Activated T-cell treated with anti-CD3 and anti-CD28 coated beads, Interleukin-2, amount 50 U/mL, for 4 hours (primary cell): ENCODE data around the gene FUBP3. TPM values are rescaled to one million over a fixed set of nuclear protein-coding genes. Genes with fewer than 3 reads are reported as not detected.

ENCODE experiments used
- ATAC-seq, 2 donors: fragments of 200-7000 bp; cut with Tn5 transposase; one replicate each; pipeline ENCODE4 v1.10.0; 2021
- DNase-seq: peaks from one replicate; pipeline ENCODE4 v3.0.0-alpha.2; 2020
- H3K27me3 Mint-ChIP-seq: one replicate; pipeline ENCODE4 v1.8.0; 2021; ENCODE audit warnings: low read depth, mixed read lengths
- H3K36me3 Mint-ChIP-seq: one replicate; pipeline ENCODE4 v1.8.0; 2022; ENCODE audit warnings: mixed read lengths; ENCODE audit not compliant: insufficient read depth
- H3K4me1 Mint-ChIP-seq: one replicate; pipeline ENCODE4 v1.8.0; 2021; ENCODE audit warnings: low read depth, mixed read lengths
- H3K4me3 Mint-ChIP-seq: one replicate; pipeline ENCODE4 v1.8.0; 2021; ENCODE audit warnings: mild to moderate bottlenecking, moderate library complexity, mixed read lengths
- H3K9me3 Mint-ChIP-seq: one replicate; pipeline ENCODE4 v1.8.0; 2021; ENCODE audit warnings: mixed read lengths
- total RNA-seq, 3 donors: library from RNA; stranded (reverse); gene quantifications; one replicate each; pipeline ENCODE4 v1.2.1, GENCODE V29; 2021

The FUBP3 gene
- total RNA-seq, 3 donors from 2014 or later, result 50.5 to 54.4 (median 53.4) TPM

GRCh38 chr9:130630506-130631330 lies 51.3 kb downstream of the FUBP3 start:
- ATAC-seq (no peak), DNase-seq (no peak)
- Mint-ChIP-seq H3K4me1 (no peaks in the 10 kb centered on the region), H3K36me3 (peaks cover 42% of the 10 kb centered on the region), H3K27me3 (no peaks in the 10 kb centered on the region), H3K9me3 (no peaks in the 10 kb centered on the region), H3K4me3 (no peak overlapping the region)

GRCh38 chr9:130631331-130632080 lies 52.1 kb downstream of the FUBP3 start:
- Mint-ChIP-seq H3K4me1 (no peaks in the 10 kb centered on the region), H3K36me3 (peaks cover 38% of the 10 kb centered on the region), H3K9me3 (no peaks in the 10 kb centered on the region), H3K27me3 (no peaks in the 10 kb centered on the region), H3K4me3 (no peak overlapping the region)
- ATAC-seq (no peak), DNase-seq (no peak)

DNA sequence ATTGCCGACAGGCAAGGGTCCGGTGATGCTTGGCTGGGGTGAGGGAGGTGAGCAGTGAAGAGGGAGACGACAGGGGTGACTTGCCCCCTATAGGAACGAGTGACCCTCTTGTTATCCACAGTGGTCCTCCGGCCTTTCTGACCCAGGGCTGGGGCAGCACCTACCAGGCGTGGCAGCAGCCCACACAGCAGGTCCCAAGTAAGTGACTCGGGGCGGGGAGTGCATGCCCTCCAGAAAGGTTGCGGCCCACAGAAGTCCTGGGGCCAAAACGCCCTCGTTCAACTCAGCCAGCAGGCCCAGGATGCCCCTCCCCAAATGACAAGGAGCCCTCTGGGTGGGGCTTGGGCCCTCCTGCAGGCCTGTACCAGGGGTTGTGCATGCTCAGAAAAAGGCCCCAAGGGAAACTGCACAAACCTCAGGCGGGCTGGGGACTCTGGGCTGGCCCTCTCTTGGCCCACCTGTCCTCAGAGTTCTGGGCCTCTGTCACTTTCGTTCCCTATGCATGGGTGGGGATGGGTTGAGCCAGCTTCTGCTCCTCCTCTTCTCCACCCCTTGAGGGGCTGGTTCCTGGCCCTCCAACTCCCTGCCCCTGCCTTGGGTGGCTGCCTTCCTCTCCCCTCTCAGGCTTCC lies 52.8 kb downstream of the FUBP3 start:
- peaks cover 40% of the 10 kb centered on the region for H3K36me3 Mint-ChIP-seq
- DNase-seq, result no peak
- no peaks in the 10 kb centered on the region for H3K27me3 Mint-ChIP-seq
- H3K9me3 Mint-ChIP-seq, result no peaks in the 10 kb centered on the region
- no peaks in the 10 kb centered on the region for H3K4me1 Mint-ChIP-seq
- H3K4me3 Mint-ChIP-seq, result no peak overlapping the region
- no peak for ATAC-seq

DNA sequence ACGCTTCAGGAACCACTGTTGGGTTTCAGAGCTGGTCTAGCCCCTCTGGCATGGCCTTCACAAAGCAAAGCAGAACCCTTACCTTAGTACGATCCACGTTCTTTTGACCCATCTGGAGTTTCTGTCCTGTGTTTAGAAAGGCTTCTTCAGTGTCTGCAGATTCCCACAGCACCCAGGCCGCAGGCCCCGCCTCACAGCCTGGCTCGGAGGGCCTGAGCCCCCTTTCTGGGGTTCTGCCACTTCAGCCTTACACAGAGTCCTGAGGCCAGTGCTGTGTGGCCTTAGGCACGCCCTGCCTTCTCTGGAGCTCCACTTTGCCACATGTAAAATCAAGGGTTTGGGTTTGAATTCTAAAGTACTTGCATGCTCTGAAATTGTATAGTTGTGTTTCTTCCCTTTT lies 53.5 kb downstream of the FUBP3 start:
- Mint-ChIP-seq H3K9me3 (no peaks in the 10 kb centered on the region), H3K36me3 (peaks cover 39% of the 10 kb centered on the region), H3K27me3 (no peaks in the 10 kb centered on the region), H3K4me1 (no peaks in the 10 kb centered on the region), H3K4me3 (no peak overlapping the region)
- no peak for ATAC-seq
- no peak for DNase-seq

DNA sequence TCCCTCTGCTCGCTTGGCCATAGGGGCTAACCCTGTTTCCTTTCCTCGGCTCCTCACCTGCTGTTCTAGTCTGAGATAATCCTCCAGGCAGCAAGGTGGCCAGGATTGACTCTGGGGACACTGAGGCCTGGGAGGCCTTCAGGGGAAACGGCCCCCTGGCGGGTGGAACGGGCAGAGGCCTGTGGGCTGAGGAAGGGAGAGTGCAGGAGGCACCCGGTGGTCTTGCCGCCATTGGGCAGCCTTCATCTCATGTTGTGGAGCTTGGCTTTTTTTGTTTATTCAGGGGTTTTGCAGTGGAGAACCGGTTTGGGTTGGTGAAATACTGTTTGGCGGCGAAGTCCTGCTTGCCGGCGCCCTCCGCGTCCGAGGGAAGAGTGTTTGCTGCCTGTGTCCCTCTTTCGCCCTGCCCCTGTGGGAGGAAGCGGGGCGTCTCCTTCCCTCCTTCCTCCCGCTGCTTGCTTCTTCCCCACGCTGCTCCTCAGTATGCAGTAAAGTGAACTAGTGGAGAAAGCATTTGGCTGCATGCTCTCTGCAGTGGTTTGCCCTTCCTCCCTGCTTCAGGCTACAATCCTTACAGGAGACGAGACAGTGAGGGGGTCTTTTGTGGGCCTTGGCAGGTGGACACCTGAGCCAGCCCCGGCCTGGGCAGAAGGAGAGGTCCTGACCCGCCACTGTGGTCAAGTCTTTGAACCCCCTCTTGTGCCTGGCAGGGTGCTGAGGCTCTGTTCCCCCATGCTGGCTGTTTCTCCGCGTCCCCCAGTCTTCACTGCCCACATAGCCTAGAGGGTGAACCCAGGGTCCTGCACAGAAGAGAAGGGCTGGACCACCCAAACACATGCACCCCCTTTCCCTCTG lies 54.2 kb downstream of the FUBP3 start:
- Mint-ChIP-seq H3K4me1 (no peaks in the 10 kb centered on the region), H3K9me3 (no peaks in the 10 kb centered on the region), H3K36me3 (peaks cover 41% of the 10 kb centered on the region), H3K4me3 (no peak overlapping the region), H3K27me3 (no peaks in the 10 kb centered on the region)
- no peak for DNase-seq
- ATAC-seq, result no peak

DNA sequence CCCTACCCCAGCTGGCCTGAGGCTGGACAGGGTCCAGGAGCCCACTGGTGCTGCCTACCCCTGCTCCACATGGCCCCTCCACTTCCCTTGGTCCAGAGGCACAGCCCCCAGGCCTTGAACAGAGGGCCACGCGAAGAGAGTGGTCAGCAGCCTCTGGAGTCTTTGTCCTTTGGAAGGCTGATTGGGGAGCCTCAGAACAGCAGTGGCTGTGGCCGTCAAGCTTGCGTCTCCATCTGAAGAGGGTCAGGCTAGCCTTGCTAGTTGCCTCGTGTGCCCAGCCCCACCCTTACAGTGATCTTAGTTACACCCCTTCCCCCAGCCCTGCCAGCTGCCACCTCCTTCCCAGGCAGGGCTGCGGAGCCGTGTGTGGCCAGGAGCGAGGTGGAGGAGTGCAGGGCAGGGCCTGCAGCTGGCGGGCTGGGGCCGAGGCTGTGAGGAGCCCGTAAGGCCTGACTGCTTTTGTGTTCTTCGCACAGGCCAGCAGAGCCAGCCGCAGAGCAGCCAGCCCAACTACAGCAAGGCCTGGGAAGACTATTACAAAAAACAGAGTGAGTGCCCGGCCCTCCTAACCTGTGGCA lies 54.9 kb downstream of the FUBP3 start:
- Mint-ChIP-seq H3K36me3 (peaks cover 47% of the 10 kb centered on the region), H3K27me3 (no peaks in the 10 kb centered on the region), H3K4me3 (no peak overlapping the region), H3K9me3 (no peaks in the 10 kb centered on the region), H3K4me1 (no peaks in the 10 kb centered on the region)
- DNase-seq, result no peak
- ATAC-seq, result no peak

GRCh38 chr9:130634801-130635200 lies 55.4 kb downstream of the FUBP3 start:
- ATAC-seq (no peak), DNase-seq (no peak)
- H3K4me1 Mint-ChIP-seq, result no peaks in the 10 kb centered on the region
- H3K27me3 Mint-ChIP-seq, result no peaks in the 10 kb centered on the region
- H3K36me3 Mint-ChIP-seq, result peaks cover 49% of the 10 kb centered on the region
- H3K9me3 Mint-ChIP-seq, result no peaks in the 10 kb centered on the region
- no peak overlapping the region for H3K4me3 Mint-ChIP-seq

DNA sequence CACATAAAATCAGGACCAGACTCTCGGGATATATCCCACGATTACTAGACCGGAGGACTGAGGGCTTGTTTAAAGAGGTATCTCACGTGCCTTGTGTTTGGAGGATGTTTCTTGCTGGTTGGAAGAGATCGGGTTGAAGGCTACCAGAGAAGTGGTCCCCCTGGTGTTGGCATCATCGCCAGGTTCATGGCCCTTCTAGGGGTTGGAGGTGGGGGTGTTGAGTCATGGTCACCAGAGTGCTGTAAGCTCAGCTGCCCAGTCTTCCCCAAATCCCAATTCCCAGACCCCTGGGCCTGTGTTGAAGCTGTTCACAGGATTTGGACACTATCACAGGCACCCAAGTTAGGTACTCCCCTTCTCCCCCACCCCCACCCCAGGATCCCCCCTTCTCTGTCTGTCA lies 55.9 kb downstream of the FUBP3 start:
- H3K36me3 Mint-ChIP-seq, result peaks cover 46% of the 10 kb centered on the region
- H3K9me3 Mint-ChIP-seq, result no peaks in the 10 kb centered on the region
- no peak for DNase-seq
- H3K27me3 Mint-ChIP-seq, result no peaks in the 10 kb centered on the region
- H3K4me1 Mint-ChIP-seq, result no peaks in the 10 kb centered on the region
- no peak overlapping the region for H3K4me3 Mint-ChIP-seq
- no peak for ATAC-seq

DNA sequence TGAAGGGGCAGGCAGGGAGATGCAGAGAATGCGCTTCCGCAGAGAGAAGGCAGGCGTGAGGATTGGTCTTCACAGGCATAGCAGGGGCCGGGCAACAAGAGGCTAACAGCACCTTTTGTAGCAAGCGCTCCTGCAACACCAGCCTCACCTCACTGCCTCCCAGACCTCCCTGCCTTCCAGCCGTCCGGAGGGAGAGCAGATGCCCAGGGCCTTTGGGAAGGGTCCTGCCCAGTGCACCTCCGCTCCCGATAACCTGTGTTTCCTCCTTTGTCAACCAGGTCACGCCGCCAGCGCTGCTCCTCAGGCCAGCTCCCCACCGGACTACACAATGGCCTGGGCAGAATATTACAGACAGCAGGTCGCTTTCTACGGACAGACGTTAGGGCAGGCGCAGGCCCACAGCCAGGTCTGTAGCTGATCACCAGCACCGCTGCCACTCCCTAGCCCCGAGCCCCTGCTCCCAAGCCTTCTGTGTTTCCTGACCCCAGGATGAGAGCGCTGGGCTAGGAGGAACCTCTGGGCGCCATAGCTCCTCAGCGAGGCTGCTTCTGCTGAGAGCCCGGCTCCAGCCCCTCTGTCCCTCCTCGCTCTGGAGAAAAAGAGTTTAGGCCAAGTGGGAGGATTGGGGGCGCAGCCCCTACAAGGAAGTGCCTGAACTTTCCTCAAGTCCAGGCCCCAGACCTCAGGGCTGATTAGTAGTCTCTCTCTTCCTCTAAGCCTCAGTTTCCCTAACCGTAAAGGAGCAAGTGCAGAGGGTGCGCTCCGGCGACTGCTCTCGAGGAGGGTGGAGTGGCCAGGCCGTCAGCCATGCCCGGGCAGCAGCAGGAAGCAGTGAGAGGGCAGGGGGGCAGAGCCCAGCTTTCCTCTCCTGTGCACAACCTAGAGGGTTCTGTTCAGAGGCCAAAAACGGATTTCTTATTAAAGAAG lies 56.6 kb downstream of the FUBP3 start:
- Mint-ChIP-seq H3K9me3 (no peaks in the 10 kb centered on the region), H3K4me1 (no peaks in the 10 kb centered on the region), H3K36me3 (peaks cover 44% of the 10 kb centered on the region), H3K4me3 (no peak overlapping the region), H3K27me3 (no peaks in the 10 kb centered on the region)
- no peak for DNase-seq
- no peak for ATAC-seq

DNA sequence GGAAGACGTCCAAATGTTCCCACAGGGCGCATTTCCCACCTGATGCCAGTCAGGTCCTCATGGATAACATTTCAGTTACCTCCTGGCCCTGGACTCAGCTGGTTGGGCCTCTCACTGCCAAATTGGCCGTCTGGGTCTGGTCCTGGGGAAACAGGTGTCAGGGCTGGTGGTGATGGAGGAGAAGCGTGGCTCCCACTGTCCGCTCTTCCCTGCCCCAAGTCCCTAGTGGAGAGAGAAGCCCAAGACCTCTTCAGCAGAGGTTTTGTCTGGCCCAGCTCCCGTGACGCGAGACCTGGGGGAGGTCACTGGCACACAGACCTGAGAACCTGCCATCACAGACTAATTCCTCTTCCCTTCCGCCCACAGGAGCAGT lies 57.3 kb downstream of the FUBP3 start:
- no peak for DNase-seq
- Mint-ChIP-seq H3K4me3 (no peak overlapping the region), H3K27me3 (no peaks in the 10 kb centered on the region), H3K36me3 (peaks cover 42% of the 10 kb centered on the region), H3K9me3 (no peaks in the 10 kb centered on the region), H3K4me1 (no peaks in the 10 kb centered on the region)
- no peak for ATAC-seq

GRCh38 chr9:130638284-130639123 lies 59.1 kb downstream of the FUBP3 start:
- Mint-ChIP-seq H3K27me3 (no peaks in the 10 kb centered on the region), H3K36me3 (peaks cover 35% of the 10 kb centered on the region)
- ATAC-seq, result no peak

GRCh38 chr9:130639124-130639765 lies 59.9 kb downstream of the FUBP3 start:
- H3K9me3 Mint-ChIP-seq, result no peaks in the 10 kb centered on the region
- H3K36me3 Mint-ChIP-seq, result peaks cover 32% of the 10 kb centered on the region
- no peaks in the 10 kb centered on the region for H3K27me3 Mint-ChIP-seq
- no peak for ATAC-seq
- H3K4me1 Mint-ChIP-seq, result no peaks in the 10 kb centered on the region
- DNase-seq, result no peak
- H3K4me3 Mint-ChIP-seq, result no peak overlapping the region

More at GRCh38 chr9:130638284-130639123, 59.1 kb downstream of the FUBP3 start:
- Mint-ChIP-seq H3K4me1 (no peaks in the 10 kb centered on the region), H3K4me3 (no peak overlapping the region), H3K9me3 (no peaks in the 10 kb centered on the region)
- no peak for DNase-seq
